IMR-90 (cell line): Measurements from ENCODE around the gene HDAC9. TPM values are rescaled to one million over a fixed set of nuclear protein-coding genes. Genes with fewer than 3 reads are reported as not detected.

Experiments used
- ATAC-seq: fragments of 200-7000 bp; cut with Tn5 transposase; 2 replicates; pipeline ENCODE4 v1.9.1; 2020; ENCODE audit warnings: low read depth, mild to moderate bottlenecking, moderate library complexity
- BruUV-seq: library from RNA; stranded (reverse); fragments of 400-500 nt; replicated peaks from 2 replicates; lab custom pipeline; 2021; lab: Mats Ljungman, UMichigan
- CTCF ChIA-PET: fragments of 300-600 bp; formaldehyde crosslinking; extraction: SDS; loops from one replicate; lab custom pipeline; 2021; ENCODE audit warnings: antibody characterized with exemption; lab: Yijun Ruan, JAX
- POLR2A ChIA-PET: fragments of 300-600 bp; sonication (Branson Sonifier 250); formaldehyde crosslinking; loops from one replicate; lab custom pipeline; 2022; ENCODE audit warnings: antibody characterized with exemption; ENCODE audit not compliant: unreplicated experiment; lab: Charles Lee
- DNase-seq: peaks from one replicate; pipeline ENCODE4 v3.0.0; 2013
- H2AFZ ChIP-seq: replicated peaks from 2 replicates; pipeline ENCODE3; 2013; ENCODE audit warnings: low read length, mild to moderate bottlenecking; ENCODE audit not compliant: poor library complexity
- H2AK5ac ChIP-seq: 2 replicates; pipeline ENCODE4 v1.6.1; 2013; ENCODE audit warnings: low read depth, low read length, inconsistent platforms
- H2AK9ac ChIP-seq: replicated peaks from 2 replicates; pipeline ENCODE3; 2013; ENCODE audit warnings: mild to moderate bottlenecking, low read depth, low read length, moderate library complexity; ENCODE audit not compliant: poor library complexity
- H2BK120ac ChIP-seq: 2 replicates; pipeline ENCODE4 v1.6.1; 2013; ENCODE audit warnings: low read depth, low read length, inconsistent platforms
- H2BK15ac ChIP-seq: 3 replicates; pipeline ENCODE4 v1.6.1; 2013; ENCODE audit warnings: low read depth, low read length, inconsistent platforms
- H2BK20ac ChIP-seq: 2 replicates; pipeline ENCODE4 v1.6.1; 2013; ENCODE audit warnings: low read depth, mild to moderate bottlenecking, inconsistent platforms, low read length, moderate library complexity
- H2BK5ac ChIP-seq: 2 replicates; pipeline ENCODE4 v1.6.1; 2013; ENCODE audit warnings: mild to moderate bottlenecking, low read depth, low read length, inconsistent platforms; ENCODE audit not compliant: poor library complexity, severe bottlenecking
- H3K14ac ChIP-seq: replicated peaks from 2 replicates; pipeline ENCODE4 v1.6.1; 2013; ENCODE audit warnings: low read depth, low read length, inconsistent platforms
- H3K18ac ChIP-seq: 2 replicates; pipeline ENCODE4 v1.6.1; 2013; ENCODE audit warnings: low read depth, low read length, control low read depth
- H3K23ac ChIP-seq: 2 replicates; pipeline ENCODE4 v1.6.1; 2013; ENCODE audit warnings: low read depth, low read length, inconsistent platforms
- H3K27ac ChIP-seq: 2 replicates; pipeline ENCODE4 v1.5.1; 2013; ENCODE audit warnings: mild to moderate bottlenecking, control low read depth, low read length; ENCODE audit not compliant: insufficient read depth
- H3K27me3 ChIP-seq: 2 replicates; pipeline ENCODE4 v1.6.1; 2013; ENCODE audit warnings: low read length; ENCODE audit not compliant: control insufficient read depth, insufficient read depth
- H3K36me3 ChIP-seq: 2 replicates; pipeline ENCODE4 v1.6.1; 2013; ENCODE audit warnings: low read length, mixed read lengths; ENCODE audit not compliant: control insufficient read depth, insufficient read depth
- H3K4ac ChIP-seq: 2 replicates; pipeline ENCODE4 v1.6.1; 2013; ENCODE audit warnings: low read depth, low read length, inconsistent platforms
- H3K4me1 ChIP-seq: 2 replicates; pipeline ENCODE4 v1.6.1; 2013; ENCODE audit warnings: low read length, mixed read lengths; ENCODE audit not compliant: control insufficient read depth, insufficient read depth
- H3K4me2 ChIP-seq: 2 replicates; pipeline ENCODE4 v1.6.1; 2013; ENCODE audit warnings: low read depth, mild to moderate bottlenecking, control low read depth, low read length, moderate library complexity
- H3K4me3 ChIP-seq: 2 replicates; pipeline ENCODE4 v1.5.1; 2013; ENCODE audit warnings: low read depth, mild to moderate bottlenecking, control low read depth, low read length, moderate library complexity; ENCODE audit not compliant: insufficient read depth
- H3K56ac ChIP-seq: 2 replicates; pipeline ENCODE4 v1.6.1; 2013; ENCODE audit warnings: low read length, inconsistent platforms; ENCODE audit not compliant: insufficient read depth; ENCODE audit errors: extremely low read depth
- H3K79me1 ChIP-seq, 2 experiments: 2 replicates each; pipeline ENCODE4 v1.6.1; 2013; ENCODE audit warnings: low read length in 2 of 2, inconsistent platforms in 1 of 2, low read depth in 1 of 2
- H3K9ac ChIP-seq: 2 replicates; pipeline ENCODE4 v1.6.1; 2013; ENCODE audit warnings: low read depth, low read length, control low read depth
- H3K9me1 ChIP-seq: 2 replicates; pipeline ENCODE4 v1.6.1; 2013; ENCODE audit warnings: low read length, inconsistent platforms; ENCODE audit not compliant: insufficient read depth
- H3K9me3 ChIP-seq: 2 replicates; pipeline ENCODE4 v1.6.1; 2013; ENCODE audit warnings: low read length; ENCODE audit not compliant: control insufficient read depth, insufficient read depth
- H4K20me1 ChIP-seq: 2 replicates; pipeline ENCODE4 v1.6.1; 2013; ENCODE audit warnings: low read length, inconsistent platforms; ENCODE audit not compliant: insufficient read depth
- H4K5ac ChIP-seq: 2 replicates; pipeline ENCODE4 v1.6.1; 2013; ENCODE audit warnings: mild to moderate bottlenecking, low read depth, low read length, control low read depth
- H4K8ac ChIP-seq, 2 experiments: 2 replicates each; pipeline ENCODE4 v1.6.1; 2013; ENCODE audit warnings: low read depth in 2 of 2, low read length in 2 of 2, control low read depth in 1 of 2, inconsistent platforms in 1 of 2
- H4K91ac ChIP-seq: 2 replicates; pipeline ENCODE4 v1.6.1; 2013; ENCODE audit warnings: low read depth, low read length, inconsistent platforms; ENCODE audit not compliant: insufficient read depth
- CEBPB ChIP-seq: IDR thresholded peaks from 2 replicates; pipeline ENCODE4 v1.6.1; 2012; ENCODE audit warnings: low read depth, low read length, improper control_type of control experiment
- CHD1 ChIP-seq: IDR thresholded peaks from 2 replicates; pipeline ENCODE4 v1.6.1; 2012; ENCODE audit warnings: low read depth, low read length, improper control_type of control experiment
- FOS ChIP-seq: fragments of 150-350 bp; IDR thresholded peaks from 2 replicates; pipeline ENCODE4 v1.6.1; 2016; ENCODE audit warnings: low read depth, low read length
- MAZ ChIP-seq: IDR thresholded peaks from 2 replicates; pipeline ENCODE4 v1.6.1; 2012; ENCODE audit warnings: low read depth, mild to moderate bottlenecking, low read length, improper control_type of control experiment, moderate library complexity, borderline replicate concordance
- MXI1 ChIP-seq: IDR thresholded peaks from 2 replicates; pipeline ENCODE4 v1.6.1; 2012; ENCODE audit warnings: low read depth, mild to moderate bottlenecking, low read length, moderate library complexity, borderline replicate concordance
- POLR2A ChIP-seq: IDR thresholded peaks from 2 replicates; pipeline ENCODE4 v1.6.1; 2012; ENCODE audit warnings: mild to moderate bottlenecking, low read depth, low read length
- RAD21 ChIP-seq: IDR thresholded peaks from 2 replicates; pipeline ENCODE4 v1.6.1; 2012; ENCODE audit warnings: low read length, improper control_type of control experiment
- WGBS, 2 experiments: methylation state at CpG; one replicate each; pipeline versions ENCODE4 v1.1.5 to v1.1.7; 2013; ENCODE audit warnings: missing lambda C conversion rate in 2 of 2; ENCODE audit not compliant: insufficient read length in 1 of 2; ENCODE audit errors: extremely low coverage in 2 of 2; 5-methylcytosine and 5-hydroxymethylcytosine counted together
- dilution Hi-C: fragments of 300-500 bp; cut with HindIII; formaldehyde crosslinking; loops from one replicate; pipeline ENCODE4 v1.14.3; 2018; ENCODE audit warnings: low sequenced_read_pairs; ENCODE audit not compliant: unreplicated experiment
- in situ Hi-C: fragments of 300-500 bp; cut with MboI; formaldehyde crosslinking; loops from 3 replicates; pipeline ENCODE4 v1.14.3; 2019; ENCODE audit warnings: low sequenced_read_pairs, inconsistent platforms, mixed read lengths
- intact Hi-C: fragments of 100-400 bp; cut with micrococcal nuclease; formaldehyde crosslinking; loops from 2 replicates; pipeline ENCODE4 v1.10.0; 2022
- polyA plus RNA-seq, 3 experiments: library from polyadenylated mRNA; depleted of rRNA; stranded (reverse); fragments of >200 nt; gene quantifications; 2 replicates each; pipeline ENCODE4 v1.2.3, GENCODE V29; 2012; ENCODE audit warnings: low replicate concordance in 1 of 3
- total RNA-seq: library from RNA; depleted of rRNA; stranded (reverse); fragments of >200 nt; gene quantifications from 2 replicates; pipeline ENCODE4 v1.2.3, GENCODE V29; 2012
- TF ChIP-seq, protein P1 (sequence below): fragments of 150-350 bp; IDR thresholded peaks from 2 replicates; pipeline ENCODE4 v1.6.1; 2016; ENCODE audit warnings: low read depth, mild to moderate bottlenecking, low read length, moderate library complexity, borderline replicate concordance
- TF ChIP-seq, protein P2 (sequence below): fragments of 150-350 bp; IDR thresholded peaks from 2 replicates; pipeline ENCODE4 v1.6.1; 2017; ENCODE audit warnings: mild to moderate bottlenecking, antibody characterized with exemption, low read length, low read depth
- TF ChIP-seq, protein P3 (sequence below): conservative IDR thresholded peaks from 2 replicates; pipeline ENCODE4 v1.5.1; 2012; ENCODE audit warnings: mild to moderate bottlenecking, low read depth, low read length, improper control_type of control experiment

HDAC9 gene
- total and polyA plus RNA-seq, 2 of the 4 experiments (the other 2 are of a cell fraction): 4.3 to 24.7 TPM

DNA sequence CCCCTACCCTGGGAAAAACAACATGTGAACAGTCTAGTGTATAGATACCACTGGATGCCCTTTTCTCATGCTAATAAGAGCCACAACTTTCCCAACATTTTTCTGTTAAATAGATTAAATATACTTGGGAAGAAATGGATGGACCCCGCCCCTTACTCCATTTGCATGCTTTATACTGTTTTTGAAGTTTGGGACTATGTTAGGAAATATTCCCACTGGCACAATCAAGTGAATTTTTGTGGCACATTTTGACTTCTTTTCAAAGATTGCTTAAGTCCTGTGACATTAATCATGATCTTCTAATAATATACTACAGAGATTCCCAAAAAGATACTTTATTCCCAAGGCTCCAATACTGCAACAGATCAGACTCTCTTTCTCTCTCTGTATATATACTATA, 405.3 kb downstream of the HDAC9 start:
- in situ Hi-C loops (no loop called here), dilution Hi-C loops (no loop called here), intact Hi-C loops (no loop called here)
- Histone ChIP-seq H3K36me3 (no peaks in the 10 kb centered on the region), H4K5ac (no peak overlapping the region), H3K9ac (no peak overlapping the region), H4K91ac (no peak overlapping the region), H4K20me1 (no peaks in the 10 kb centered on the region), H2AK5ac (no peak overlapping the region), H3K27ac (no peak overlapping the region), H2AK9ac (no peak overlapping the region), H3K23ac (no peak overlapping the region), H3K4ac (no peak overlapping the region), H2BK20ac (no peak overlapping the region; the same call in 1 of the 2 replicates), H3K27me3 (no peaks in the 10 kb centered on the region), H3K79me1 (no peaks in the 10 kb centered on the region), H2BK120ac (no peak overlapping the region), H3K9me3 (no peaks in the 10 kb centered on the region), H2BK5ac (no peak overlapping the region), H3K4me3 (no peak overlapping the region), H2AFZ (no peak overlapping the region), H3K18ac (no peak overlapping the region), H3K4me2 (no peak overlapping the region), H3K9me1 (no peaks in the 10 kb centered on the region), H3K4me1 (0 out of 2 replicates have a peak, but pooled peaks cover 2% of the 10 kb centered on the region), H4K8ac (no peak overlapping the region), H3K14ac (no peak overlapping the region), H2BK15ac (no peak overlapping the region), H3K56ac (no peak overlapping the region)
- ChIA-PET CTCF (no interaction called here), POLR2A (no interaction called here)
- WGBS, 2 experiments: no CpG with 5 or more reads among the region's 1 CpG
- TF ChIP-seq FOS: no peak
- TF ChIP-seq CEBPB: no peak
- TF ChIP-seq CHD1: no peak
- no peak for TF ChIP-seq RAD21
- TF ChIP-seq, protein P1, sequence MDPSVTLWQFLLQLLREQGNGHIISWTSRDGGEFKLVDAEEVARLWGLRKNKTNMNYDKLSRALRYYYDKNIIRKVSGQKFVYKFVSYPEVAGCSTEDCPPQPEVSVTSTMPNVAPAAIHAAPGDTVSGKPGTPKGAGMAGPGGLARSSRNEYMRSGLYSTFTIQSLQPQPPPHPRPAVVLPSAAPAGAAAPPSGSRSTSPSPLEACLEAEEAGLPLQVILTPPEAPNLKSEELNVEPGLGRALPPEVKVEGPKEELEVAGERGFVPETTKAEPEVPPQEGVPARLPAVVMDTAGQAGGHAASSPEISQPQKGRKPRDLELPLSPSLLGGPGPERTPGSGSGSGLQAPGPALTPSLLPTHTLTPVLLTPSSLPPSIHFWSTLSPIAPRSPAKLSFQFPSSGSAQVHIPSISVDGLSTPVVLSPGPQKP: no peak
- TF ChIP-seq, protein P2, sequence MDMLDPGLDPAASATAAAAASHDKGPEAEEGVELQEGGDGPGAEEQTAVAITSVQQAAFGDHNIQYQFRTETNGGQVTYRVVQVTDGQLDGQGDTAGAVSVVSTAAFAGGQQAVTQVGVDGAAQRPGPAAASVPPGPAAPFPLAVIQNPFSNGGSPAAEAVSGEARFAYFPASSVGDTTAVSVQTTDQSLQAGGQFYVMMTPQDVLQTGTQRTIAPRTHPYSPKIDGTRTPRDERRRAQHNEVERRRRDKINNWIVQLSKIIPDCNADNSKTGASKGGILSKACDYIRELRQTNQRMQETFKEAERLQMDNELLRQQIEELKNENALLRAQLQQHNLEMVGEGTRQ: no peak
- TF ChIP-seq, protein P3, sequence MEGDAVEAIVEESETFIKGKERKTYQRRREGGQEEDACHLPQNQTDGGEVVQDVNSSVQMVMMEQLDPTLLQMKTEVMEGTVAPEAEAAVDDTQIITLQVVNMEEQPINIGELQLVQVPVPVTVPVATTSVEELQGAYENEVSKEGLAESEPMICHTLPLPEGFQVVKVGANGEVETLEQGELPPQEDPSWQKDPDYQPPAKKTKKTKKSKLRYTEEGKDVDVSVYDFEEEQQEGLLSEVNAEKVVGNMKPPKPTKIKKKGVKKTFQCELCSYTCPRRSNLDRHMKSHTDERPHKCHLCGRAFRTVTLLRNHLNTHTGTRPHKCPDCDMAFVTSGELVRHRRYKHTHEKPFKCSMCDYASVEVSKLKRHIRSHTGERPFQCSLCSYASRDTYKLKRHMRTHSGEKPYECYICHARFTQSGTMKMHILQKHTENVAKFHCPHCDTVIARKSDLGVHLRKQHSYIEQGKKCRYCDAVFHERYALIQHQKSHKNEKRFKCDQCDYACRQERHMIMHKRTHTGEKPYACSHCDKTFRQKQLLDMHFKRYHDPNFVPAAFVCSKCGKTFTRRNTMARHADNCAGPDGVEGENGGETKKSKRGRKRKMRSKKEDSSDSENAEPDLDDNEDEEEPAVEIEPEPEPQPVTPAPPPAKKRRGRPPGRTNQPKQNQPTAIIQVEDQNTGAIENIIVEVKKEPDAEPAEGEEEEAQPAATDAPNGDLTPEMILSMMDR: no peak
- TF ChIP-seq MXI1: no peak
- TF ChIP-seq MAZ: no peak
- TF ChIP-seq POLR2A: no peak
- no TSS peak for BruUV-seq
- ATAC-seq: no peak
- DNase-seq: no peak
